A549 (cell line): ENCODE measurements around the gene CXorf65. TPM values are rescaled to one million over a fixed set of nuclear protein-coding genes. Genes with fewer than 3 reads are reported as not detected.

ENCODE experiments used
- ATAC-seq, 2 experiments: fragments of 200-7000 bp in 1 of 2; fragments of >200 bp in 1 of 2; cut with Nextera tagmentation in 1 of 2; cut with Tn5 transposase in 1 of 2; 3 replicates each; pipeline versions ENCODE4 v1.8.0 to v1.9.1; 2018 to 2020; ENCODE audit warnings: mild to moderate bottlenecking in 1 of 2, moderate library complexity in 1 of 2
- CTCF ChIA-PET: fragments of 300-600 bp; sonication (Branson Sonifier 250); formaldehyde crosslinking; extraction: SDS; loops from one replicate; lab custom pipeline; 2021; ENCODE audit warnings: antibody characterized with exemption, inconsistent platforms; lab: Yijun Ruan, JAX
- POLR2A ChIA-PET: fragments of 350-600 bp; formaldehyde crosslinking; extraction: SDS; loops from one replicate; lab custom pipeline; 2021; ENCODE audit warnings: antibody characterized with exemption, inconsistent platforms; lab: Yijun Ruan, JAX
- DNase-seq, 2 experiments: peaks; one replicate each; pipeline versions ENCODE4 v3.0.0 to v3.0.0-alpha.2; 2011 to 2016; ENCODE audit warnings: low read depth in 1 of 2, low spot score in 1 of 2
- FAIRE-seq: peaks from 2 replicates; lab custom pipeline; 2011; peaks lifted over from hg19 to GRCh38; lab: Jason Lieb, UNC
- H3K27ac ChIP-seq, 2 experiments: fragments of >200 bp; sonication (Bioruptor Twin); formaldehyde crosslinking; 3 replicates each; pipeline ENCODE4 v1.5.1; 2016 to 2017
- H3K4me1 ChIP-seq: fragments of >200 bp; sonication (Bioruptor Twin); formaldehyde crosslinking; 3 replicates; pipeline ENCODE4 v1.6.1; 2016
- H3K4me2 ChIP-seq: fragments of >200 bp; sonication (Bioruptor Twin); formaldehyde crosslinking; 3 replicates; pipeline ENCODE4 v1.6.1; 2016
- H3K4me3 ChIP-seq: fragments of >200 bp; sonication (Bioruptor Twin); formaldehyde crosslinking; 3 replicates; pipeline ENCODE4 v1.5.1; 2016
- H3K9me3 ChIP-seq: fragments of >200 bp; sonication (Bioruptor Twin); formaldehyde crosslinking; 3 replicates; pipeline ENCODE4 v1.6.1; 2016
- EHF ChIP-seq: fragments of 250-450 bp; sonication (Bioruptor Pico); IDR thresholded peaks from 2 replicates; pipeline ENCODE4 v1.5.0; 2020; ENCODE audit warnings: mild to moderate bottlenecking
- ELK1 ChIP-seq: fragments of 150-350 bp; IDR thresholded peaks from 2 replicates; pipeline ENCODE4 v1.6.1; 2014; ENCODE audit warnings: low read depth, mild to moderate bottlenecking, low read length
- FOXS1 ChIP-seq: fragments of 250-450 bp; sonication (Bioruptor Pico); IDR thresholded peaks from 2 replicates; pipeline ENCODE4 v1.5.0; 2020; ENCODE audit warnings: mild to moderate bottlenecking, moderate library complexity
- HMGXB4 ChIP-seq: fragments of 250-450 bp; sonication (Bioruptor Pico); IDR thresholded peaks from 2 replicates; pipeline ENCODE4 v1.5.0; 2021; ENCODE audit warnings: mild to moderate bottlenecking, moderate library complexity, borderline replicate concordance
- HOXA7 ChIP-seq: fragments of 250-450 bp; sonication (Bioruptor Pico); IDR thresholded peaks from 2 replicates; pipeline ENCODE4 v1.5.0; 2020; ENCODE audit warnings: mild to moderate bottlenecking, moderate library complexity
- JUNB ChIP-seq: fragments of >200 bp; sonication (Bioruptor Twin); formaldehyde crosslinking; IDR thresholded peaks from 2 replicates; pipeline ENCODE4 v1.6.1; 2016
- MAX ChIP-seq: IDR thresholded peaks from 2 replicates; pipeline ENCODE4 v1.6.1; 2012
- MAZ ChIP-seq: fragments of 150-350 bp; IDR thresholded peaks from 2 replicates; pipeline ENCODE4 v1.6.1; 2014; ENCODE audit warnings: antibody characterized with exemption, low read depth, low read length, borderline replicate concordance
- MYC ChIP-seq: IDR thresholded peaks from 2 replicates; pipeline ENCODE4 v1.6.1; 2012; ENCODE audit warnings: mild to moderate bottlenecking, inconsistent platforms, low read length, improper control_type of control experiment, borderline replicate concordance
- RAD21 ChIP-seq, 2 experiments: fragments of >200 bp in 1 of 2; sonication (Bioruptor Twin) in 1 of 2; formaldehyde crosslinking in 1 of 2; IDR thresholded peaks in 1 of 2; conservative IDR thresholded peaks in 1 of 2; 2 replicates in 1 of 2; 3 replicates in 1 of 2; pipeline ENCODE4 v1.6.1; 2012 to 2018; ENCODE audit warnings: inconsistent platforms in 1 of 2
- RARB ChIP-seq: fragments of 250-450 bp; sonication (Bioruptor Pico); IDR thresholded peaks from 2 replicates; pipeline ENCODE4 v1.8.0; 2021; ENCODE audit warnings: mild to moderate bottlenecking, moderate library complexity
- REST ChIP-seq: fragments of 200-600 bp; sonication (generic); IDR thresholded peaks from 2 replicates; pipeline ENCODE4 v1.6.1; 2016; ENCODE audit warnings: antibody characterized with exemption, mild to moderate bottlenecking, moderate library complexity
- TFCP2L1 ChIP-seq: fragments of 250-450 bp; sonication (Bioruptor Pico); IDR thresholded peaks from 2 replicates; pipeline ENCODE4 v1.5.0; 2021; ENCODE audit warnings: mild to moderate bottlenecking
- TP53 ChIP-seq: fragments of 250-450 bp; sonication (Bioruptor Pico); IDR thresholded peaks from 2 replicates; pipeline ENCODE4 v1.5.0; 2021; ENCODE audit warnings: mild to moderate bottlenecking, moderate library complexity
- USF2 ChIP-seq: fragments of 450-650 bp; IDR thresholded peaks from 2 replicates; pipeline ENCODE4 v1.6.1; 2014; ENCODE audit warnings: antibody characterized with exemption
- WGBS: methylation state at CpG from one replicate; pipeline ENCODE4 v1.1.6; 2017; ENCODE audit errors: missing lambda C conversion rate; 5-methylcytosine and 5-hydroxymethylcytosine counted together
- polyA plus RNA-seq, 4 experiments: library from polyadenylated mRNA; depleted of rRNA in 3 of 4; stranded (reverse); fragments of >200 nt; fragmentation: RNase III in 1 of 4; extraction: RNeasy Plus Mini Kit Qiagen cat#74134 plus additional on column Dnase treatment in 1 of 4; gene quantifications; 2 replicates in 3 of 4; 3 replicates in 1 of 4; pipeline ENCODE4 v1.2.3, GENCODE V29; 2011 to 2017

CXorf65 gene
- polyA plus RNA-seq, 2 of the 4 experiments (the other 2 are of a cell fraction) = not detected

GRCh38 chrX:71151366-71151765 is 44.8 kb upstream of the CXorf65 start:
- CTCF ChIA-PET = no interaction called here

More at GRCh38 chrX:71151366-71151765, 44.8 kb upstream of the CXorf65 start:
- POLR2A ChIA-PET = no interaction called here
- ATAC-seq = no peak
- no peaks in the 10 kb centered on the region for H3K9me3 ChIP-seq
- DNase-seq = no peak
- H3K27ac ChIP-seq = no peak overlapping the region
- WGBS = 57% methylated on average over 6 of the region's 7 CpGs
- TF ChIP-seq MAZ (no peak), ELK1 (no peak), USF2 (no peak), JUNB (no peak), EHF (CRISPR knock-in tag) (no peak), RARB (CRISPR knock-in tag) (no peak), MAX (no peak), TFCP2L1 (CRISPR knock-in tag) (no peak), REST (no peak), HMGXB4 (CRISPR knock-in tag) (no peak), FOXS1 (CRISPR knock-in tag) (no peak), HOXA7 (CRISPR knock-in tag) (no peak), TP53 (CRISPR knock-in tag) (no peak), RAD21 (conservative IDR thresholded peaks at IDR 0.05 in 1 of 2, IDR thresholded peaks at IDR 0.05 in 1 of 2) (no peak), MYC (no peak)
- H3K4me3 ChIP-seq = no peak overlapping the region
- no peak overlapping the region for H3K4me2 ChIP-seq
- peaks cover 2% of the 10 kb centered on the region; the same call in 1 of the 3 replicates for H3K4me1 ChIP-seq
- FAIRE-seq = no peak
